SK-N-SH (cell line): ENCODE measurements around the gene ETHE1.

Source experiments
- EP300 ChIP-seq, 2 experiments: IDR thresholded peaks; 2 replicates each; pipeline versions ENCODE4 v1.4.0 to v1.6.1; 2012; ENCODE audit warnings: borderline replicate concordance in 1 of 2, low read depth in 1 of 2, low read length in 1 of 2
- EZH2phosphoT487 ChIP-seq: fragments of 200-600 bp; sonication (generic); IDR thresholded peaks from 2 replicates; pipeline ENCODE4 v1.6.1; 2017; ENCODE audit warnings: low read depth, mixed run types, mild to moderate bottlenecking, antibody characterized with exemption, moderate library complexity, borderline replicate concordance
- GABPA ChIP-seq: IDR thresholded peaks from 2 replicates; pipeline ENCODE4 v1.4.0; 2012; ENCODE audit warnings: low read depth, mild to moderate bottlenecking
- NFIC ChIP-seq: IDR thresholded peaks from 2 replicates; pipeline ENCODE4 v1.4.0; 2012; ENCODE audit warnings: borderline replicate concordance
- POLR2AphosphoS5 ChIP-seq: IDR thresholded peaks from 2 replicates; pipeline ENCODE4 v1.6.1; 2012; ENCODE audit warnings: low read depth, low read length
- RAD21 ChIP-seq: IDR thresholded peaks from 2 replicates; pipeline ENCODE4 v1.6.1; 2012; ENCODE audit warnings: mild to moderate bottlenecking, low read length
- REST ChIP-seq: IDR thresholded peaks from 2 replicates; pipeline ENCODE4 v1.6.1; 2012; ENCODE audit warnings: mild to moderate bottlenecking, low read depth, low read length, moderate library complexity
- RFX5 ChIP-seq: IDR thresholded peaks from 2 replicates; pipeline ENCODE4 v1.6.1; 2012; ENCODE audit warnings: mild to moderate bottlenecking, improper control_type of control experiment, low read length
- RXRA ChIP-seq: IDR thresholded peaks from 2 replicates; pipeline ENCODE4 v1.4.0; 2012; ENCODE audit warnings: low read depth, mild to moderate bottlenecking, borderline replicate concordance
- SIN3A ChIP-seq: IDR thresholded peaks from 2 replicates; pipeline ENCODE4 v1.6.1; 2012; ENCODE audit warnings: low read depth, mild to moderate bottlenecking, low read length, moderate library complexity, borderline replicate concordance
- TAF1 ChIP-seq: IDR thresholded peaks from 2 replicates; pipeline ENCODE4 v1.6.1; 2012; ENCODE audit warnings: low read depth, mild to moderate bottlenecking, low read length, moderate library complexity, borderline replicate concordance
- USF2 ChIP-seq: fragments of 150-350 bp; IDR thresholded peaks from 2 replicates; pipeline ENCODE4 v1.6.1; 2017; ENCODE audit warnings: antibody characterized with exemption, low read length, low read depth, borderline replicate concordance
- TF ChIP-seq, protein P1 (sequence below): IDR thresholded peaks from 2 replicates; pipeline ENCODE4 v1.4.0; 2012; ENCODE audit warnings: low read depth
- TF ChIP-seq, protein P2 (sequence below): fragments of 200-600 bp; sonication (generic); IDR thresholded peaks from 2 replicates; pipeline ENCODE4 v1.6.1; 2017; ENCODE audit warnings: antibody characterized with exemption, mild to moderate bottlenecking, moderate library complexity

DNA sequence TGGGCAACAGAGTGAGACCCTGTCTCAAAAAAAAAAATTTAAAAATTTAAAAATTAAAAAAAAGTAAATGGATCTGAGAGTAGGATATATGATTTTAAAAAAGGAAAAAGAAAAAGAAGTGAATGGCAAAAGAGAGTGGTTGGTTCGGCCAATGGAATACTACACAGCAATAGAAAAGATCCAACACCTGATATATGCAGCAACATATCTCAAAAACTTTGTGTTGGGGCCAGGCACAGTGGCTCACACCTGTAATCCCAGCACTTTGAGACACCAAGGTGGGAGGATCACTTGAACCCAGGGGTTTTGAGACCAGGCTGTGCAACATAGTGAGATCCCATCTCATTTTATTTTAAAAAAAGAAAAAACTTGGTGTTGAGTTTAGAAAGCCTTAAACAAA, 60.2 kb downstream of the ETHE1 start:
- TF ChIP-seq GABPA (no peak), POLR2AphosphoS5 (no peak), NFIC (no peak), REST (no peak), RAD21 (no peak), USF2 (no peak), RXRA (no peak), RFX5 (no peak), EP300 (IDR thresholded peaks at IDR 0.05; ENCODE audit: borderline replicate concordance in 1 of 2, low read depth in 1 of 2, low read length in 1 of 2) (no peak), TAF1 (no peak), SIN3A (no peak), EZH2phosphoT487 (no peak)
- TF ChIP-seq, protein P1, sequence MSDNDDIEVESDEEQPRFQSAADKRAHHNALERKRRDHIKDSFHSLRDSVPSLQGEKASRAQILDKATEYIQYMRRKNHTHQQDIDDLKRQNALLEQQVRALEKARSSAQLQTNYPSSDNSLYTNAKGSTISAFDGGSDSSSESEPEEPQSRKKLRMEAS: no peak
- TF ChIP-seq, protein P2, sequence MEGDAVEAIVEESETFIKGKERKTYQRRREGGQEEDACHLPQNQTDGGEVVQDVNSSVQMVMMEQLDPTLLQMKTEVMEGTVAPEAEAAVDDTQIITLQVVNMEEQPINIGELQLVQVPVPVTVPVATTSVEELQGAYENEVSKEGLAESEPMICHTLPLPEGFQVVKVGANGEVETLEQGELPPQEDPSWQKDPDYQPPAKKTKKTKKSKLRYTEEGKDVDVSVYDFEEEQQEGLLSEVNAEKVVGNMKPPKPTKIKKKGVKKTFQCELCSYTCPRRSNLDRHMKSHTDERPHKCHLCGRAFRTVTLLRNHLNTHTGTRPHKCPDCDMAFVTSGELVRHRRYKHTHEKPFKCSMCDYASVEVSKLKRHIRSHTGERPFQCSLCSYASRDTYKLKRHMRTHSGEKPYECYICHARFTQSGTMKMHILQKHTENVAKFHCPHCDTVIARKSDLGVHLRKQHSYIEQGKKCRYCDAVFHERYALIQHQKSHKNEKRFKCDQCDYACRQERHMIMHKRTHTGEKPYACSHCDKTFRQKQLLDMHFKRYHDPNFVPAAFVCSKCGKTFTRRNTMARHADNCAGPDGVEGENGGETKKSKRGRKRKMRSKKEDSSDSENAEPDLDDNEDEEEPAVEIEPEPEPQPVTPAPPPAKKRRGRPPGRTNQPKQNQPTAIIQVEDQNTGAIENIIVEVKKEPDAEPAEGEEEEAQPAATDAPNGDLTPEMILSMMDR: no peak
